MCF 10A (cell line): Measurements from ENCODE around the gene SCGB1D2. TPM values are rescaled to one million over a fixed set of nuclear protein-coding genes. Genes with fewer than 3 reads are reported as not detected.
A peak's percentile ranks its signal among the peaks of the same experiment; 100 is the strongest.
"Not testable (repeated sequence)": the region's sequence is repeated elsewhere in the genome, so short reads cannot be mapped to it uniquely, and the experiment has no call there.

ENCODE experiments used
- BruUV-seq: library from RNA; stranded (reverse); fragments of 400-500 nt; replicated peaks from 2 replicates; lab custom pipeline; 2021; lab: Mats Ljungman, UMichigan
- CTCF ChIA-PET: fragments of 300-600 bp; sonication (Branson Sonifier 250); formaldehyde crosslinking; extraction: SDS; loops from one replicate; lab custom pipeline; 2021; ENCODE audit warnings: antibody characterized with exemption, inconsistent platforms; lab: Yijun Ruan, JAX
- POLR2A ChIA-PET: fragments of 300-600, 350-650 bp; sonication (Branson Sonifier 250); formaldehyde crosslinking; extraction: SDS; loops from one replicate; lab custom pipeline; 2020; ENCODE audit warnings: antibody characterized with exemption, inconsistent platforms; lab: Yijun Ruan, JAX
- DNase-seq: peaks from one replicate; pipeline ENCODE4 v3.0.0-alpha.2; 2018; ENCODE audit not compliant: unreplicated experiment
- H3K27ac Mint-ChIP-seq: one replicate; pipeline ENCODE4 v1.8.0; 2022; ENCODE audit warnings: mild to moderate bottlenecking, low read depth, mixed read lengths; ENCODE audit not compliant: unreplicated experiment
- H3K27me3 Mint-ChIP-seq: one replicate; pipeline ENCODE4 v1.8.0; 2022; ENCODE audit warnings: mixed read lengths; ENCODE audit not compliant: insufficient read depth, unreplicated experiment
- H3K36me3 Mint-ChIP-seq: one replicate; pipeline ENCODE4 v1.8.0; 2022; ENCODE audit warnings: mild to moderate bottlenecking, moderate library complexity, mixed read lengths; ENCODE audit not compliant: insufficient read depth, unreplicated experiment
- H3K4me1 Mint-ChIP-seq: one replicate; pipeline ENCODE4 v1.8.0; 2022; ENCODE audit warnings: mixed read lengths; ENCODE audit not compliant: insufficient read depth, unreplicated experiment
- H3K4me3 Mint-ChIP-seq: one replicate; pipeline ENCODE4 v1.8.0; 2022; ENCODE audit warnings: mild to moderate bottlenecking, moderate library complexity, mixed read lengths; ENCODE audit not compliant: unreplicated experiment
- H3K9me3 Mint-ChIP-seq: one replicate; pipeline ENCODE4 v1.8.0; 2022; ENCODE audit warnings: mixed read lengths; ENCODE audit not compliant: unreplicated experiment
- intact Hi-C: fragments of 100-400 bp; cut with micrococcal nuclease; formaldehyde crosslinking; loops from 2 replicates; pipeline ENCODE4 v1.14.1; 2022
- total RNA-seq: library from RNA; stranded (reverse); gene quantifications from 2 replicates; pipeline ENCODE4 v1.2.3, GENCODE V29; 2022
- TF ChIP-seq, protein P1 (sequence below): fragments of 200-600 bp; IDR thresholded peaks from one replicate; pipeline ENCODE4 v1.8.0; 2022; ENCODE audit warnings: antibody characterized with exemption, mild to moderate bottlenecking; ENCODE audit not compliant: unreplicated experiment

Gene SCGB1D2
- total RNA-seq, 1 experiment from 2014 or later: not detected

DNA sequence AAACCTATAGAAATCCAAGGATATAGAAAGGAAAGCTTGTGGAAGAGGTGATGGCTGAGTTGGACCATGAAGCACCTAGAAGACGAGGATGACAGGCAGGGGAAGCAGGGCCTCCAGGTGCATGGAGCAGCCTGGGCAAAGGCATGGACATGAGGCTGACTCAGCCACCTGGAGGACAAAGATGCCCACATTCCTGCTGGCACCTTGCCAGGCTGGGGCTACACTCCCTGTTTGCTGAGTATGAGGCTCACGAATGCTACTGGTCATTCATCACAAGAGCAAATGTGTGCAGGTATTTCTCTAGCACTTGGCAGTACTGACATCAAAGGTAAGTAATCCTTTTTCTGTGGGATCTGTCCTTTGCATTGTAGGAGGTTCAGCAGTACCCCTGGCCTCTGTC, 40.7 kb upstream of the SCGB1D2 start:
- BruUV-seq: no TSS peak
- no peak overlapping the region for H3K4me3 Mint-ChIP-seq
- no peak overlapping the region for H3K27ac Mint-ChIP-seq
- peaks cover 65% of the 10 kb centered on the region for H3K27me3 Mint-ChIP-seq
- TF ChIP-seq, protein P1, sequence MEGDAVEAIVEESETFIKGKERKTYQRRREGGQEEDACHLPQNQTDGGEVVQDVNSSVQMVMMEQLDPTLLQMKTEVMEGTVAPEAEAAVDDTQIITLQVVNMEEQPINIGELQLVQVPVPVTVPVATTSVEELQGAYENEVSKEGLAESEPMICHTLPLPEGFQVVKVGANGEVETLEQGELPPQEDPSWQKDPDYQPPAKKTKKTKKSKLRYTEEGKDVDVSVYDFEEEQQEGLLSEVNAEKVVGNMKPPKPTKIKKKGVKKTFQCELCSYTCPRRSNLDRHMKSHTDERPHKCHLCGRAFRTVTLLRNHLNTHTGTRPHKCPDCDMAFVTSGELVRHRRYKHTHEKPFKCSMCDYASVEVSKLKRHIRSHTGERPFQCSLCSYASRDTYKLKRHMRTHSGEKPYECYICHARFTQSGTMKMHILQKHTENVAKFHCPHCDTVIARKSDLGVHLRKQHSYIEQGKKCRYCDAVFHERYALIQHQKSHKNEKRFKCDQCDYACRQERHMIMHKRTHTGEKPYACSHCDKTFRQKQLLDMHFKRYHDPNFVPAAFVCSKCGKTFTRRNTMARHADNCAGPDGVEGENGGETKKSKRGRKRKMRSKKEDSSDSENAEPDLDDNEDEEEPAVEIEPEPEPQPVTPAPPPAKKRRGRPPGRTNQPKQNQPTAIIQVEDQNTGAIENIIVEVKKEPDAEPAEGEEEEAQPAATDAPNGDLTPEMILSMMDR: no peak
- peak; percentile 56 for DNase-seq
- no peaks in the 10 kb centered on the region for H3K36me3 Mint-ChIP-seq
- no peaks in the 10 kb centered on the region for H3K4me1 Mint-ChIP-seq
- POLR2A ChIA-PET: no interaction called here
- H3K9me3 Mint-ChIP-seq: no peaks in the 10 kb centered on the region
- CTCF ChIA-PET: interaction anchor here (0.5 to 1.6 kb wide), 2 partner anchors 16 to 31 kb away, joined by 3 to 5 read pairs; no protein-coding TSS in a partner anchor
- intact Hi-C loops: no loop called here

DNA sequence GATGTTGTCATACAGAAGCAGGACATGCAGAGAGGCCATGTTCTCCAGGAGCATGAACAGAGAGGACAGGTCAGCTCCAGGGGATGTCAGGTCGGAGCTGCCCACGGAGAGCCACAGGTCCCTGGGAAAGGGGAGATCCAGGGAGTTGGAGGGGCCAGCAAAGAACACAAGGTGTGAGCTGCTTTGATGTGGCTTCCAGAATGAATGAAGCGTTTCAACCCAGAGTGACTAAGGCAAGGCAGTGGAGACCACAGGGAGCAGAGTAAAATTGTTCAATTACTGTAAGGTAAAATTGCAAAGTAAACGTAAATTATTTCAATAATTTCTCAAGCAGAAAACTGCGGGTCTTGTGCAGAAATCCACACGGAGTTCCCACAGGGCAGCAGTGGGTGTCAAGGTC, 39.1 kb upstream of the SCGB1D2 start:
- peaks cover 1% of the 10 kb centered on the region for H3K4me1 Mint-ChIP-seq
- H3K27me3 Mint-ChIP-seq: peaks cover 68% of the 10 kb centered on the region
- no peak overlapping the region for H3K4me3 Mint-ChIP-seq
- BruUV-seq: no TSS peak
- POLR2A ChIA-PET: no interaction called here
- no peak for DNase-seq
- TF ChIP-seq, protein P1: no peak
- intact Hi-C loops: no loop called here
- no peaks in the 10 kb centered on the region for H3K36me3 Mint-ChIP-seq
- CTCF ChIA-PET: interaction anchor here (1.6 kb wide), 1 partner anchor 14 kb away, joined by 5 read pairs; no protein-coding TSS in a partner anchor
- no peaks in the 10 kb centered on the region for H3K9me3 Mint-ChIP-seq
- H3K27ac Mint-ChIP-seq: no peak overlapping the region

DNA sequence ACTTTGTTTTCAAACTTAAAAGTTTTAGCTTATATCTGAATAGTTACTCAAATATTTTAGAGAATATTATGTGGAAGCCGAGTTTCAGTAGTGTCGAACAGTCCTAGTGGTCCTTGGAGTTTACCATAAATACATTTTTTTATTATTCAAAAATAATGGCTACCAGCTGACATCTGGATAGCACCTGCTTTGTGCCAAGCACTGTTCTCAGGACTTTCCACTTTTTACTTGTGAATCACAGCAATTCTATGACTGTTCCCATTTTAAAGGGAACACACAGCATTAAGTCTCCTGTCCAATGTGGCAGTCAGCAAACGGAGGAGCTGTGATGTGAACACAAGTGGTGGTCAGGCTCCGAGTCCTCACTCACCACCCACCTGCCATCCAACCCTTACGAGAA, 37.6 kb upstream of the SCGB1D2 start:
- H3K4me3 Mint-ChIP-seq: no peak overlapping the region
- H3K27ac Mint-ChIP-seq: no peak overlapping the region
- intact Hi-C loops: no loop called here
- no peak for DNase-seq
- H3K36me3 Mint-ChIP-seq: no peaks in the 10 kb centered on the region
- TF ChIP-seq, protein P1: no peak
- H3K4me1 Mint-ChIP-seq: peaks cover 6% of the 10 kb centered on the region
- no TSS peak for BruUV-seq
- H3K27me3 Mint-ChIP-seq: peaks cover 62% of the 10 kb centered on the region
- no peaks in the 10 kb centered on the region for H3K9me3 Mint-ChIP-seq
- ChIA-PET CTCF (interaction anchor here (0.7 kb wide), 1 partner anchor 73 kb away, joined by 4 read pairs; no protein-coding TSS in a partner anchor), POLR2A (no interaction called here)

DNA sequence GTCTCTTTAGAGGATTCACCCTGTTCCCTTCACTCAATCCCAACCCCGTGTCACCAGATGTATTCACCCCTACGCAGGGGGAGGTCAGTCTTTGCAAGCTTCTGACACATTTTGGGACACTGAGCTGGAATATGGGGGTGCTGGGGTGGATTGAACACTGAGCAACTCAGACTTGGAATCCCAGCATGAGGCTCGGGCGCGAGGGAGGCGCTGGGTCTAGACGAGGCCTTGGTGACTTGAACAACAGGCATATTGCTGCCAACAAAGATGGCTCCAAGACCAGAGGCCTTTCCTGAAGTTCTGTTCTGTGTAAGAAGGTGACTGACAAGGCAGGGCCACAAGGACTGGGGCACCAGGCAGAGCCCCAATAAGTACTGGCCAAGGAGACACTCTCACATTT, 36.6 kb upstream of the SCGB1D2 start:
- POLR2A ChIA-PET: no interaction called here
- TF ChIP-seq, protein P1: no peak
- Mint-ChIP-seq H3K4me3 (no peak overlapping the region), H3K9me3 (no peaks in the 10 kb centered on the region), H3K36me3 (no peaks in the 10 kb centered on the region), H3K27me3 (peaks cover 52% of the 10 kb centered on the region), H3K27ac (no peak overlapping the region), H3K4me1 (peaks cover 6% of the 10 kb centered on the region)
- DNase-seq: no peak
- CTCF ChIA-PET: no interaction called here
- intact Hi-C loops: no loop called here
- BruUV-seq: no TSS peak

DNA sequence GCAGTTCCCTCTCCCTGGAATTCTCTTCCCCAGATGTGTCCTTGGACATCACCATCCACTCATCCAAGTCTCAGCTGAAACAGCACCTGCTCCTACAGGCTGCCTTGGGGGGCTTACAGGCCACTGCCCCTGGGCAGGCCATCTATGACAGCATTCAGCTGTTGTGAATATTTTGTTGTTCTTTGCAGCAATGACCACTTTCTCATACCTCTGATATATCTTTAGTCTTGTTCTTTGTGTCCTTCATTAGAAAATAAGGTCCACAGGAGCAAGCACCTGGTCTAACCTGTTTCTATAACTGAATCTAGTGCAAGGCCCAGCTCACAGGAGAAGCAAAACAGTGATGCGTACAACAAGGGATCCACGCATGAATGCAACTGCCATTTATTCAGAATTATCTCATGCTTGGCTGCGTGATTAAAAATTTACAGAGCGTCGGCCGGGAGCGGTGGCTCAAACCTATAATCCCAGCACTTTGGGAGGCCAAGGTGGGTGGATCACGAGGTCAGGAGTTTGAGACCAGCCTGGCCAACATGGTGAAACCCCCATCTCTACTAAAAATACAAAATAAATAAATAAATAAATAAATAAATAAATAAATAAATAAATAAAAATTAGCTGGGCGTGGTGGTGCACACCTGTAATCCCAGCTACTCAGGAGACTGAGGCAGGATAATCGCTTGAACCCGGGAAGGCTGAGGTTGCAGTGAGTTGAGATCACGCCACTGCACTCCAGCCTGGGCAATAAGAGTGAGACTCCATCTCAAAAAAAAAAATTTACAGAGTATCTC, 35.6 kb upstream of the SCGB1D2 start:
- BruUV-seq, H3K9me3 Mint-ChIP-seq, H3K4me3 Mint-ChIP-seq, H3K27ac Mint-ChIP-seq, H3K36me3 Mint-ChIP-seq, H3K4me1 Mint-ChIP-seq, POLR2A ChIA-PET, intact Hi-C loops, DNase-seq: not testable (repeated sequence)
- H3K27me3 Mint-ChIP-seq: peaks cover 42% of the 10 kb centered on the region
- CTCF ChIA-PET: interaction anchor here (0.9 kb wide), 1 partner anchor 35 kb away, joined by 4 read pairs; no protein-coding TSS in a partner anchor
